ENCODE results near the gene BBS10.

DNA sequence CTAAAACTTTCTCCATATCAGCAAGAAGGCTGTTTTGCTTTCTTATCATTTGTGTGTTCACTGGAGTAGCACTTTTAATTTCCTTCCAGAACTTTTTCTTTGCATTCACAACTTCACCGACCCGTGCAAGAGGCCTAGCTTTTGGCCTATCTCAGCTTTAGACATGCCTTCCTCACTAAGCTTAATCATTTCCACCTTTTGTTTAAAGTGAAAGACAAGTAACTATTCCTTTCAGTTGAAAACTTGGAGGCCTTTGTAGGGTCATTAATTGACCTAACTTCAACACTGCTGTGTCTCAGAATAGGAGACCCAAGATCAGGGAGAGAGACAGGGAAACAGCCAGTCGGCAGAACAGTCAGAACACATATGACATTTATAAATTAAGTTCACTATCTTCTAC is 39.3 kb downstream of the BBS10 start:
- TF ChIP-seq EZH2phosphoT487 (IDR thresholded peaks at IDR 0.05; ENCODE audit: borderline replicate concordance), result no peak
- TF ChIP-seq, protein P1, sequence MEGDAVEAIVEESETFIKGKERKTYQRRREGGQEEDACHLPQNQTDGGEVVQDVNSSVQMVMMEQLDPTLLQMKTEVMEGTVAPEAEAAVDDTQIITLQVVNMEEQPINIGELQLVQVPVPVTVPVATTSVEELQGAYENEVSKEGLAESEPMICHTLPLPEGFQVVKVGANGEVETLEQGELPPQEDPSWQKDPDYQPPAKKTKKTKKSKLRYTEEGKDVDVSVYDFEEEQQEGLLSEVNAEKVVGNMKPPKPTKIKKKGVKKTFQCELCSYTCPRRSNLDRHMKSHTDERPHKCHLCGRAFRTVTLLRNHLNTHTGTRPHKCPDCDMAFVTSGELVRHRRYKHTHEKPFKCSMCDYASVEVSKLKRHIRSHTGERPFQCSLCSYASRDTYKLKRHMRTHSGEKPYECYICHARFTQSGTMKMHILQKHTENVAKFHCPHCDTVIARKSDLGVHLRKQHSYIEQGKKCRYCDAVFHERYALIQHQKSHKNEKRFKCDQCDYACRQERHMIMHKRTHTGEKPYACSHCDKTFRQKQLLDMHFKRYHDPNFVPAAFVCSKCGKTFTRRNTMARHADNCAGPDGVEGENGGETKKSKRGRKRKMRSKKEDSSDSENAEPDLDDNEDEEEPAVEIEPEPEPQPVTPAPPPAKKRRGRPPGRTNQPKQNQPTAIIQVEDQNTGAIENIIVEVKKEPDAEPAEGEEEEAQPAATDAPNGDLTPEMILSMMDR (conservative IDR thresholded peaks at IDR 0.05; ENCODE audit: low read length), result no peak

All from Loucy (cell line).